HUES6 (cell line): ENCODE data around the gene KISS1R.
"Not testable (repeated sequence)": the region's sequence is repeated elsewhere in the genome, so short reads cannot be mapped to it uniquely, and the experiment has no call there.

Experiments
- H3K27ac ChIP-seq: 2 replicates; pipeline ENCODE4 v1.7.0; 2013; ENCODE audit warnings: low read depth, mild to moderate bottlenecking, low read length, inconsistent platforms
- H3K27me3 ChIP-seq: 2 replicates; pipeline ENCODE4 v1.6.1; 2013; ENCODE audit warnings: low read length; ENCODE audit not compliant: control insufficient read depth, insufficient read depth
- H3K36me3 ChIP-seq: 2 replicates; pipeline ENCODE4 v1.6.1; 2013; ENCODE audit warnings: low read length; ENCODE audit not compliant: control insufficient read depth, insufficient read depth
- H3K4me1 ChIP-seq: 2 replicates; pipeline ENCODE4 v1.6.1; 2013; ENCODE audit warnings: low read length; ENCODE audit not compliant: control insufficient read depth, insufficient read depth
- H3K4me3 ChIP-seq: 2 replicates; pipeline ENCODE4 v1.5.1; 2013; ENCODE audit warnings: low read depth, low read length
- H3K9ac ChIP-seq: one replicate; pipeline ENCODE4 v1.6.1; 2013; ENCODE audit warnings: mild to moderate bottlenecking, low read length
- H3K9me3 ChIP-seq: 2 replicates; pipeline ENCODE4 v1.6.1; 2013; ENCODE audit warnings: low read depth, low read length; ENCODE audit not compliant: control insufficient read depth, insufficient read depth

Gene KISS1R

DNA sequence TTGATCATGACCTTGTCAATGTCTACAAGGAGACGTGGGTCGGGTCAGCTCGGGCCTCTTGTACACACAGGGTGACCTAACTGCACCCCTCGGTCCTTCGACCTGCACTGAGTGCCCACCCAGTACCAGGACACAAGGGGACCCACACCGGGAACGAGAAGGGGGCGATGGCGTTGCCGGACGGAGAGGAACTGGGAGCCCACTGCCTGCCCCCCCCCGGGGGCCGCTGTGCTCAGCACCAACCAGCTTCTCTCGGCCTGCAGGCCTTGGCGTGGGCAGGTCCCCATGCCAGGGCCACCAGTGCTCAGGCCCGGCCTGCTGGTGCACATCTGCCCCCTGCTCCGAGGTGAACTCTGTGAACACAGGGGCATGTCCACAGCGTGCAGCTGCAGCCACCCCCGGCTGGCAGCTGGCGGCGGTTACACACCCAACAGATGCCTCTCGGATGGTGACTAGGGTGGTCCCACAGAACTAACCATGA is 43.5 kb upstream of the KISS1R start:
- H3K4me3 ChIP-seq = no peak overlapping the region
- peaks cover 18% of the 10 kb centered on the region; the same call in 1 of the 2 replicates for H3K4me1 ChIP-seq
- H3K27ac ChIP-seq = no peak overlapping the region
- H3K27me3 ChIP-seq = no peaks in the 10 kb centered on the region
- H3K9ac ChIP-seq = no peak overlapping the region
- H3K36me3 ChIP-seq = peaks cover 45% of the 10 kb centered on the region
- H3K9me3 ChIP-seq = no peaks in the 10 kb centered on the region

- Histone ChIP-seq H3K36me3 (peaks cover 40% of the 10 kb centered on the region), H3K9me3 (no peaks in the 10 kb centered on the region), H3K27me3 (no peaks in the 10 kb centered on the region), H3K27ac (no peak overlapping the region), H3K4me3 (no peak overlapping the region), H3K9ac (no peak overlapping the region), H3K4me1 (peaks cover 9% of the 10 kb centered on the region; the same call in 1 of the 2 replicates)
Measured at GRCh38 chr19:875265-875879, 41.8 kb upstream of the KISS1R start.

DNA sequence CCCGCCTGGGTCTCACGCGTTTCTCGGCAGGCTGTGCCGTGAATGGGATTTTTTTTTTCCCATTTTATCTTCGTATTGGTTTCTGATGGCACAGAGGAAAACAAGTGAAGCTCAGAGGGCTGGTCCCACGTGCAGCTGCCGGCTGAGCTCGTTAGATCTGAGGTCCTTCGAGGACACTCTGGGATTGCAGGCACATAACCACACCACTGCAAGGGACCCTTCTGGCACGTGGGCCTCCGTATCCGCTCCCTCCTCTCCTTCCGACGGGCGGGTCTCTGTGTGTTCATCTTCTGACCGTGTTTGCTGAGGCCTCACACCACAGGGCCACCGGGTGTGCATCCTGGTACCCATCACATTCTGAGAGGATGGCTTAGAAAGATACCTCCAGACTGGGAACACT is 41.0 kb upstream of the KISS1R start:
- H3K27me3 ChIP-seq = no peaks in the 10 kb centered on the region
- H3K9me3 ChIP-seq = no peaks in the 10 kb centered on the region
- no peak overlapping the region for H3K9ac ChIP-seq
- H3K36me3 ChIP-seq = peaks cover 39% of the 10 kb centered on the region
- peaks cover 9% of the 10 kb centered on the region; the same call in 1 of the 2 replicates for H3K4me1 ChIP-seq
- H3K27ac ChIP-seq = no peak overlapping the region
- H3K4me3 ChIP-seq = no peak overlapping the region

DNA sequence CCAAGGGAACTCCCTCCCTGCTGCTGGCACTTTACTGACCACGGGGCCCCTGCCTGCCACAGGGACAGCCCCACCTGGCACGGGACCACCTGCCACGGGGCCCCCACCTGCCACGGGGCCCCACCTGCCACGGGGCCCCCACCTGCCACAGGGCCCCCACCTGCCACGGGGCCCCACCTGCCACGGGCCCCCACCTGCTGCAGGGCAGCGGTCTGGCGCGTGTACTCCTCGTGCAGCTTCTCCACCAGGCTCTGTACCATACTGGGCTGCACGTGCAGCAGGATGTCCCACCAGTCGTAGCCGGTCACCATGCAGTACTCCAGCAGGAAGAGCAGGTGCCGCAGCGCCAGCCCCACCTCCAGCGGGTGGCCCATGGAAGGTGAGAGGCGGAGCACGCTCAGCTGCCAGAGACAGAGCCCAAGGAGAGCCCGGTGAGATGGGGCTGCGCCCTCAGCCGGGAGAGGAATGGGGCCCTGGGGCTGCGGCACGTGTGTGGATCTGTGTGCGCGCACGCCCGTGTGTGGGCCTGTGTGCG is 40.3 kb upstream of the KISS1R start:
- no peaks in the 10 kb centered on the region for H3K27me3 ChIP-seq
- H3K36me3 ChIP-seq = peaks cover 47% of the 10 kb centered on the region
- H3K9ac ChIP-seq = no peak overlapping the region
- H3K27ac ChIP-seq = no peak overlapping the region
- no peaks in the 10 kb centered on the region for H3K9me3 ChIP-seq
- no peak overlapping the region for H3K4me3 ChIP-seq
- peaks cover 9% of the 10 kb centered on the region; the same call in 1 of the 2 replicates for H3K4me1 ChIP-seq

GRCh38 chr19:877992-878660 is 39.0 kb upstream of the KISS1R start:
- not testable (repeated sequence) for H3K27ac ChIP-seq, H3K4me1 ChIP-seq, H3K9ac ChIP-seq, H3K27me3 ChIP-seq, H3K4me3 ChIP-seq, H3K9me3 ChIP-seq
- peaks cover 59% of the 10 kb centered on the region for H3K36me3 ChIP-seq

- H3K9ac ChIP-seq, H3K27me3 ChIP-seq, H3K4me1 ChIP-seq, H3K9me3 ChIP-seq, H3K4me3 ChIP-seq, H3K27ac ChIP-seq: not testable (repeated sequence)
- H3K36me3 ChIP-seq = peaks cover 61% of the 10 kb centered on the region
Measured at GRCh38 chr19:878751-879561, 38.2 kb upstream of the KISS1R start.

DNA sequence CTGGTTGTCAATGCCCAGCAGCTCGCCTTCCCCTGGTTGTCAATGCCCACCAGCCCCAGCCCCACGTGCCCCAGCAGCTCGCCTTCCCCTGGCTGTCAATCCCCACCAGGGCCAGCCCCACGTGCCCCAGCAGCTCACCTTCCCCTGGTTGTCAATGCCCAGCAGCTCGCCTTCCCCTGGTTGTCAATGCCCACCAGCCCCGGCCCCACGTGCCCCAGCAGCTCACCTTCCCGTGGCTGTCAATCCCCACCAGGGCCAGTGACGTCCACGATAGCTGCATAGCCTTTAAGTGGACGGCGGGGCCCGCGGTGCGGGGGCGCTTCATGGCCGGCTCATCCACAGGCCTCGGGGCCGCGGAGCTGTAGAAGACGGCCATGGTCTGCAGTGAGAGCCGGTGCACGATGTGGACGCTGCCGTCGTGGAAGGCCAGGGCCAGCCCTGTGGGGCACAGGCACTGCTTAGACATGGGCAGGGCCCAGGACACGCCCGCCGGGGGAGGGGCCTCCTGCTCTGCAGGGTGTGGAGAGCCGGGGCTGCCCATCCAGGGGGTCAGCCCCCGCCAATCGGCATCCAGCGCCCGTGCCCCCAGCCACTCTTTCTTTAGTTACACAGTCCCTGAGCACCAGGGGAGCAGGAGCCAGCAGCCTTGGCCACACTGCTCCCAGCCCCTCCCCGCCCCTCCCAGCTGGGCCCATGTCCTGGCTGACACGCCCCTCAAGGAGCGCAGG is 37.3 kb upstream of the KISS1R start:
- Histone ChIP-seq H3K9me3 (no peaks in the 10 kb centered on the region), H3K27ac (no peak overlapping the region)

GRCh38 chr19:881385-882071 is 35.6 kb upstream of the KISS1R start:
- H3K27me3 ChIP-seq = no peaks in the 10 kb centered on the region
- H3K4me3 ChIP-seq = no peak overlapping the region
- no peaks in the 10 kb centered on the region for H3K4me1 ChIP-seq
- H3K9me3 ChIP-seq = no peaks in the 10 kb centered on the region
- no peak overlapping the region for H3K9ac ChIP-seq
- H3K36me3 ChIP-seq = peaks cover 68% of the 10 kb centered on the region
- no peak overlapping the region for H3K27ac ChIP-seq

More for the DNA sequence above, 37.3 kb upstream of the KISS1R start:
- Histone ChIP-seq H3K4me3 (no peak overlapping the region), H3K9ac (no peak overlapping the region), H3K4me1 (no peaks in the 10 kb centered on the region), H3K27me3 (no peaks in the 10 kb centered on the region), H3K36me3 (peaks cover 63% of the 10 kb centered on the region)

DNA sequence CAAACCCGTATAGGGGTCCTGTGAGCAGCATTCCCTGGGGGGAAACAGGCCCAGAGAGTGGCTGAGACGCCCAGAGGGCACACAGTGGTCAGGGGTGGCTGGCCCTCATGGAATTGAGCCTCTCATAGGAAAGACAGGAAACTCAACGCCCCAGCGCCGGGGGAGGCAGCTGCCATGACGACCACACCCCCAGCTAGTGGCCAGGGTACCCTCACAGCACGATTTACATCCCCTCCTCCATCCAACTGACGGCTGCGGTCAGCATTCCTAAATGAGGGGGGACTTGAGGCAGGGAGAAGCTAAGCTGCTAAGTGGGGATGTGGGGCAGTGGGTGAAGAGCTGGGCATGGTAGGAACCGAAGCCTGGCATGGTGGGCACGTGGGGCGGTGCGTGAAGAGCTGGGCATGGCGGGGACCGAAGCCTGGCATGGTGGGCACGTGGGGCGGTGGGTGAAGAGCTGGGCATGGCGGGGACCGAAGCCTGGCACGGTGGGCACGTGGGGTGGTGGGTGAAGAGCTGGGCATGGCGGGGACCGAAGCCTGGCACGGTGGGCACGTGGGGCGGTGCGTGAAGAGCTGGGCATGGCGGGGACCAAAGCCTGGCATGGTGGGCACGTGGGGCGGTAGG is 34.1 kb upstream of the KISS1R start:
- no peak overlapping the region for H3K27ac ChIP-seq
- peaks cover 72% of the 10 kb centered on the region for H3K36me3 ChIP-seq
- H3K9me3 ChIP-seq = no peaks in the 10 kb centered on the region
- H3K27me3 ChIP-seq = no peaks in the 10 kb centered on the region
- H3K4me1 ChIP-seq = no peaks in the 10 kb centered on the region
- H3K9ac ChIP-seq = no peak overlapping the region
- no peak overlapping the region for H3K4me3 ChIP-seq
